Measurements from ENCODE around the gene ZCCHC24.

ZCCHC24 gene

DNA sequence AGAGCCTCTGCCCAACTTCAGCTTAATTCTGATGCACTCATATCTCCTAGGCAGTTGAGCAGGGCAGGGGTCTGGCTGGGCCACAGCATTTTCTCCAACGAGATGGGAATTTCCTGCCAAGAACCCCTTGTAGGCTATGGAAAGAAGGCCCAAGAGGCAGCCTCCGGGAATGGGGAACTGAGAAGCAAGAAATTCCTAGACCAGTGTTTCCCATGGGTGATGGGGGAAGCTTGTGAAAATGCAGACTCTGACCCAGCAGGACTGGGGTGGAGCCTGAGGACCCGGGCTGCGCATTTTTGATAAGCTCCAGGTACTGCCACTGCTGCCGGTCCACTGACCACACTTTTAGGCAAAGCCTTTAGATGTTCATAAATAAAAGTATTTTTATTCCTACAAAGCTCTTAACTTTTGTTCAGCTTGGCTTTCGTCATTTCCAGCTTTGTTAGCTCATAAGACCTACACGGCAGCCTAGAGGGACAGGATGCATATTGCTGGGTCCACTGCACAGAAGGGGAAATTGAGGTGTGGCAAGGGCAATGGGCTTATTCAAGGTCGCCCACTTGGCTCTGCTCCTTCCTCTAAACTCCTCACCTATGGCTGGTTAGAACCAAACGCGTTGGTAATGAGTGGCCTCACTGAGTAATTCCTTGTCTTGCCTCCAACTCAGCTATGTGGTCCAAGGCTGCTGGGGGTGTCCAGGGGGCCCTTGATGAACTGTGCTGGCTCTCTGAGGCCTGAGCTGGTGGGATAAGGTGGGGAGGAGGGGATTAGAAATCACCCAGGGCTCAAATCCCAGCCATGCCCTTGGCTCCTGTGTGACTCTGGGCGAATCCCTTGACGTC lies 29.5 kb downstream of the ZCCHC24 start:
- Histone ChIP-seq H3K4me3 (ENCODE audit: low read length) (no peak overlapping the region), H3K4me1 (ENCODE audit: insufficient read depth, low read length) (no peaks in the 10 kb centered on the region), H3K27me3 (ENCODE audit: insufficient read depth, low read length) (no peaks in the 10 kb centered on the region), H3K36me3 (ENCODE audit: insufficient read depth, low read length) (no peaks in the 10 kb centered on the region), H2AFZ (ENCODE audit: low read depth, low read length) (no peak overlapping the region), H3K9me3 (ENCODE audit: low read length) (no peaks in the 10 kb centered on the region)

DNA sequence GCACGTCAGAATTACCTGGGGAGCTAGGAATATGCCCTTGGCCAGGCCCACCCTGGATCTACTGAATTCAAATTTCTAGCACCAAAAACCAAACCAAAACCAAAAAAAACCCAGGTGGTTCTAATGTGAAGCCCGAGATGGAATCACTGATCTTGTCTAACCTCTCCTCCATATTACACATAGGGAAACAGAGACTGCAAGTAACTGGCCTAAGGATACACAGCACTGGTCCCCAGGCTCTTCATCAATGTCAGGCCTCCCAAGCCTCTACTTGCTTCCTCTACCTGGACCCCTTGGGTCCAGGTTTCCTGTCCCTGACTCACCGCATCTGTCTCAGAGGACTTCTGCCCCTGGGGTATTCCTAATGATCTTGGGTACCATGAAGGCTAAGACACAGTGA lies 30.7 kb downstream of the ZCCHC24 start:
- H3K4me3 ChIP-seq (ENCODE audit: low read length), result no peak overlapping the region
- no peaks in the 10 kb centered on the region for H3K36me3 ChIP-seq (ENCODE audit: insufficient read depth, low read length)
- H3K9me3 ChIP-seq (ENCODE audit: low read length), result no peaks in the 10 kb centered on the region
- H3K27me3 ChIP-seq (ENCODE audit: insufficient read depth, low read length), result no peaks in the 10 kb centered on the region
- no peak overlapping the region for H2AFZ ChIP-seq (ENCODE audit: low read depth, low read length)
- H3K4me1 ChIP-seq (ENCODE audit: insufficient read depth, low read length), result no peaks in the 10 kb centered on the region

DNA sequence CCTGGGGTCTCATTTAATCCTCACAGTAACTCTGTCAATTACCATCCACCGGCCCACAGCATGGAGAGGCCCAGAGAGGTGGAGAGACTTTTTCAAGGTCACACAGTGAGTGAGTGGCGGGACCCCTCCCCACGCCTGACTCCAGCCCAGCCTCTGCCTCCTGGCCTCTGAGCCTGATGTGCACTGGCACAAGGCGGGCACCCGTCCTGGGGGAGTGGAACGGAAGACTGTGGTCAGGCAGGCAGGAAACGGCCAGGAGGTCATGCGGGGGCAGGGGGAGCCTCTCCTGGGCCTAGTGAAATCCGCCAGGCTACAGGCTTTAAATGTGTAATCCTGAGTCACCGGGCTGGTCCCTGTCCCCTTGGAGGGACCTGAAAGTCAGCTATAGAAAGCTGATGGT lies 32.2 kb downstream of the ZCCHC24 start:
- Histone ChIP-seq H3K36me3 (ENCODE audit: insufficient read depth, low read length) (no peaks in the 10 kb centered on the region), H3K4me3 (ENCODE audit: low read length) (no peak overlapping the region), H2AFZ (ENCODE audit: low read depth, low read length) (no peak overlapping the region), H3K9me3 (ENCODE audit: low read length) (no peaks in the 10 kb centered on the region), H3K4me1 (ENCODE audit: insufficient read depth, low read length) (no peaks in the 10 kb centered on the region), H3K27me3 (ENCODE audit: insufficient read depth, low read length) (no peaks in the 10 kb centered on the region)

DNA sequence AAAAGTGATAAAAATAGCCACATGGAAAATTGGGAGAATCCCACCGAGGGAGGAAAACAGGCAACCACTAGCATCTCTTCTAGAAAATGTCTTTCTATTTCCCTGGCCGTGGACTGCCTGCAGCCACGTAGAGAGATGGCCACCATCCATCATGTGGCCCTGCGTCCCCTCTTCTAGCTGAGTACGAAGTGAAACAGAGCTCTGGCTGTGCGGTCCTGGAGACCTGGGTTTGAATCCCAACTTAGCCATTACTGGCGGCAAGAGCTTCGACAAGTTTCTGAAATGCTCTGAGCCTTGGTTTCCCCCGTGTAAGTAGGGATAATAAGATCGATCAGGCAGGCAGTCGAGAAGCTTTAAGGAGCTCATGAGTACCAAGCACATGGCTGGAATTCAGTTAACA lies 32.9 kb downstream of the ZCCHC24 start:
- Histone ChIP-seq H3K9me3 (ENCODE audit: low read length) (no peaks in the 10 kb centered on the region), H3K27me3 (ENCODE audit: insufficient read depth, low read length) (no peaks in the 10 kb centered on the region), H3K36me3 (ENCODE audit: insufficient read depth, low read length) (no peaks in the 10 kb centered on the region), H3K4me3 (ENCODE audit: low read length) (no peak overlapping the region), H3K4me1 (ENCODE audit: insufficient read depth, low read length) (no peaks in the 10 kb centered on the region), H2AFZ (ENCODE audit: low read depth, low read length) (no peak overlapping the region)

DNA sequence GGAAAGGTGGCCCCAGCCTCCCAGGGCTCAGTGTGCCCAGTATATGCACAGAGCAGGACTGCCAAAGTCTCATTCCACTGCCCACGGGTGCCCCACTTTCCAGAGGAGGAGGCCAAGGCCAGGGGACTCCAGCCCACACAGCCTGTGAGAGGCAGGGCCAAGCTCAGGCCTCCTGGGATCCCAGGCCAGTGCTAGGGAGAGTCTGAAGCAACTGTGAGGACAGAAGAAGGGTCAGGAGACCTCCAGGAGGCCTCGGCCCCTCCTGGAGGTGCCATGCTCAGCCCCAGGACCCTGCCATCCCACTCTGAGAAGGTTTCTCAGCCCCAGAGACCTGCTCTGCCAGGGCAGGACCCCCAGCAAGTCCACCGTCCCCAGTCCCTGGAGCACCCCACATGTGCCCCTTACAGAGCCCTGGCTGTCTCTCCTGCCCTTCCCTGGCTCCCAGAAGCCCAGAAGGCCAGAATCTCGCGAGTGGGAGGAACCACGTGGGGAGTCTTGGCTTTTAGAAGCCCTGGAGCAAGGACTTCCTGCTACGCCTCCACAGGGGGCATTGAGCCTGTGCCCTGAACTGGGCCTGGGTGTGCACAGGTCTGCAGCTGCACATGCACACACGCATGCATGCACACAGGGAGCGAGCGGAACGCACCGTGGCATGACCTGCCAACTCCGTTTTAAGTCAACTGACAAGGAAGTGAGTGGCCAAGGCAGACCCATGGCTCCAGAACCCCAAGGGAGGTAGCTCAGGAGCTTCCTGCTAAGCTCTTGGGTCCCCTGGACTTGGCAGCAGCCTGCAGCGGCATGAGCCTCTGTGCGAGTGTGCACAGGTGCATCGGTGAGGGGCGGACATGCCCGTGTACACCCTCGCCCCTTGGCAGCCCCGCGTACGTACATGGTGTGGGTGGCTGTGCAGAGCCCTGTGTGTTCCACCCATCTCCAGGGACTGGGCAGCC lies 33.6 kb downstream of the ZCCHC24 start:
- Histone ChIP-seq H3K9me3 (ENCODE audit: low read length) (no peaks in the 10 kb centered on the region), H3K4me3 (ENCODE audit: low read length) (no peak overlapping the region), H2AFZ (ENCODE audit: low read depth, low read length) (no peak overlapping the region), H3K27me3 (ENCODE audit: insufficient read depth, low read length) (no peaks in the 10 kb centered on the region), H3K4me1 (ENCODE audit: insufficient read depth, low read length) (no peaks in the 10 kb centered on the region), H3K36me3 (ENCODE audit: insufficient read depth, low read length) (no peaks in the 10 kb centered on the region)

DNA sequence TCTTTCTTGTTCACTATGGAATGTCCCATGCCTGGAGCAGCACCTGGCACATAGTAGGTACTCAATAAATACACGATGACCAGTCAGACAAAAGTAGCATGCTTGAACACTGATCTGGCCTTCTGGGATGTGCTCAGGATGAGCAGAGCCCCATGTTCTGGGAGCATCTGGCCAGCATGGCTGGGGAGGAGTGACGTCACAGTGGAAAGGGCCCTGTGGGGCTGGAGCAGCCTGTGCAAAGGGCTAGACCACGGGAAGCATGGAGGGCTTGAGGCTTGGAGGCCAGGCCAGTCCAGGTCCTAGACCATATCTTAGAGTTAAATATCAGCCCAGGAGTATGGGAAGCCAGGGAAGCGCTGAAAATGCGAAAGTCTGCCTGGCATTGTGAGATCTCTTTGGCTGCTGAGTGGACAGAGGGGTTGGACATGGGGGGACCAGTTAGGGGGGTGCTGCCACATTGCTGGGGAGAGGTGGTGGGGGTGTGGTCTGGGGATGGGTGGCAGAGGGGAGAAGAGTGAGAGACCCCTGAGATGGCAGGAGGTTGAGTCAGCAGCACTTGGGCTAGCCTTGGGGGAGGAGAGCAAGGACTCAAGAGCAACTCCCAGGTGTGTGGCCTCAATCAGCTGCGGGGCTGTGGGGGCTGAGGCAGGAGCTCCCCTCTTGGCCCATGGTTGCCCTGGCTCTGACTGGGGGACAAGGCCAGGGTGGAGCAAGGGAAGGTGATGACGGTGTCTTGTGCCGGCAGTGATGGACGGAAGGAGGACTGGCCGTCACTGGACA lies 34.9 kb downstream of the ZCCHC24 start:
- no peaks in the 10 kb centered on the region for H3K27me3 ChIP-seq (ENCODE audit: insufficient read depth, low read length)
- H2AFZ ChIP-seq (ENCODE audit: low read depth, low read length), result no peak overlapping the region
- H3K4me1 ChIP-seq (ENCODE audit: insufficient read depth, low read length), result peaks cover 2% of the 10 kb centered on the region
- H3K9me3 ChIP-seq (ENCODE audit: low read length), result no peaks in the 10 kb centered on the region
- no peak overlapping the region for H3K4me3 ChIP-seq (ENCODE audit: low read length)
- H3K36me3 ChIP-seq (ENCODE audit: insufficient read depth, low read length), result no peaks in the 10 kb centered on the region

DNA sequence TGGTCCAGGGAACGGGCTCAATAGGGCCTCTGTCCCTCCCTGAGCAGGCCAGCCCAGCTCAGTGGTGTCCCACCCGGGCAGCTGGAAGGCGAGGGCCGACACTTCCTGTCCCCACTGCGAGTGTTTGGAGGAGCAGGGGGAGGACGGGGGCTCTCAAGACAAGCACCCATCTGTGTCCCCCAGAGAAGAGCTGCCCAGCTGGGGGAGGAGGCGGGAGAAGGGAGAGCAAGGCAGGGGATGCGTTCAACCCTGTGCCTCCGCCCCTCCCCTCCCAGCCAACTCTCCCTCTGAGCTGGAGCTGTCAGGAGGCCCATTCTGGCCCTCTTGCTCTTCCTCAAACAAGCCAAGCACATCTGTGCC lies 35.7 kb downstream of the ZCCHC24 start:
- Histone ChIP-seq H3K36me3 (ENCODE audit: insufficient read depth, low read length) (no peaks in the 10 kb centered on the region), H3K9me3 (ENCODE audit: low read length) (no peaks in the 10 kb centered on the region), H3K4me3 (ENCODE audit: low read length) (no peak overlapping the region), H3K4me1 (ENCODE audit: insufficient read depth, low read length) (peaks cover 7% of the 10 kb centered on the region), H3K27me3 (ENCODE audit: insufficient read depth, low read length) (no peaks in the 10 kb centered on the region), H2AFZ (ENCODE audit: low read depth, low read length) (no peak overlapping the region)

DNA sequence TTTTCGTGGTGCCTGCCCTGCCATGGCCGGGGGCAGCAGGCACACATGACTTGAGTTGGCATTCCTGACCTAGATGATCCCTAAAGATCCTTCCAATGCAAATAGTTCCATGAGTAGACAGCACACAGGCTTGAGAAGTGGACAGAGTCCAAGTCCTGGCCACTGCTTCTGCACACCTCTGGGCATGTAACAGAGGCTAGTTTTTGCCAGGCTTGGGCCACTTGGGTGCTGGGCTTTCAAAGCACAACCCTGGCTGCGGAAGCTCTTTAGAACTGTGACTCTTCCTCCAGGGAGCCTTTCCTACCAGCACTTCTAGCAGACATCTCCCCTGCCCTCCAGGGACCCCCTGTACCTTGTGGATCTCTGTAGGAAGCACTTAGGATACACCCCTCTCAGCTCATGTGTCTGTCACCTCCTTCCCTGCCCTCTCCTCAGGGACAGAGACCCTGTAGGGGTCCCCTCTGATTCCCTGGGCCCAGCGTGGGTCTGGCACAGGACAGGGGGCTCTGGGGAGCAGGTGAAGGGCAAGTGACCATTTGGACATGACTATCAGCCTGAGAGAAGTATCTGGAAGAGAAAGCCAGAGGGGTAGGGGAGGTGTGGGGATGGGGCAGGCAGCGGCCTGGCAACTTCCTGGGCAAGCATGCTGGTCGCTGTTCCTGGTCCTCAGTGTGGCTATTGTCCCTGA lies 36.2 kb downstream of the ZCCHC24 start:
- no peaks in the 10 kb centered on the region for H3K9me3 ChIP-seq (ENCODE audit: low read length)
- H3K4me1 ChIP-seq (ENCODE audit: insufficient read depth, low read length), result peaks cover 12% of the 10 kb centered on the region
- no peaks in the 10 kb centered on the region for H3K27me3 ChIP-seq (ENCODE audit: insufficient read depth, low read length)
- no peak overlapping the region for H3K4me3 ChIP-seq (ENCODE audit: low read length)
- no peaks in the 10 kb centered on the region for H3K36me3 ChIP-seq (ENCODE audit: insufficient read depth, low read length)
- H2AFZ ChIP-seq (ENCODE audit: low read depth, low read length), result no peak overlapping the region

DNA sequence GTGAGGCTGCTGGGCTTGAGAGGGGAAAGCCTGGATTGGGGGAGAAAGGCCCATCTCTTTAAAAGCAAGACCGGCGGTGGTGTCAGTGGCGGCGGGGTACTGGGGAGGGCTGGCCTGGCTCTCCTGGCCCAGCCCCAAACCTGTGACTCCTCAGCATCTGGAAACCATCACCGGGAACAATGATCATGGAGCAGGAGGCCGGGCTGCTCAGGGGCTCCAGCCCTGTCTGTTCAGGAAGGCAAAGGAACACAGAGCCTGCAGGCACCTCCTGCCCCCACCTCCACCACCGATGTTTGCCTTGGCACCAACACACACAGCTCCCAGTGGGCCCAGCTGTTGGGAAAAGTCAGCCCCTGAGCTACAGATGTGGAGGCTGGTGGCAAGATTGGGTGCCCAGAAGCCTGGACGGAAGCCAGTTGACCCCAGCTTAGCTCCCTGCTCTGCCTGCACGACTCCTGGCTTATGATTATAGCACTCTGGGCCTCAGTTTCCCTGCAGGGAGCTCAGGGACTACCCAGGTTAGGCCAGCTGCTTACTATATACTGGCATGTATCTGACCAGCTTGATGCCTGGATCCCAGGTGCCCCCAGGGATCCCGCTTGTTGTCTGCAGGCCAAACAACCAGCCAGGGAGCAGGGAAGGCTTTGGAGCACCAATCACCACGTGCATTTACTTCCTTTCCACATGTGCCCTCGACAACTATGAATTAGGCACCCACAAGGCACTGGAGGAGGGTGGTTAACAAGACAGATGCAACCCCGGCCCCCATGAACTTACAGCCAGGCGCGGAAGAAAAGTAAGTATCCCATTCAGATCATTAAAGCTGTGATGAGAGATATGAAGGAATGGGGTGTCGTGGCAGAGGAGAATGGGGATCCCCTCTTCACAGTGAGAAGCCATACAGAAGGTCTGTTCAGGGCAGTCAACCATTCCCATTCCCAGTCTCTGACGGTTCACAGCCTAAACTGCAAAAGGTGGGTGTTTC lies 37.3 kb downstream of the ZCCHC24 start:
- Histone ChIP-seq H3K27me3 (ENCODE audit: insufficient read depth, low read length) (no peaks in the 10 kb centered on the region), H3K36me3 (ENCODE audit: insufficient read depth, low read length) (no peaks in the 10 kb centered on the region), H3K4me1 (ENCODE audit: insufficient read depth, low read length) (peaks cover 20% of the 10 kb centered on the region), H3K9me3 (ENCODE audit: low read length) (no peaks in the 10 kb centered on the region), H2AFZ (ENCODE audit: low read depth, low read length) (no peak overlapping the region), H3K4me3 (ENCODE audit: low read length) (no peak overlapping the region)

DNA sequence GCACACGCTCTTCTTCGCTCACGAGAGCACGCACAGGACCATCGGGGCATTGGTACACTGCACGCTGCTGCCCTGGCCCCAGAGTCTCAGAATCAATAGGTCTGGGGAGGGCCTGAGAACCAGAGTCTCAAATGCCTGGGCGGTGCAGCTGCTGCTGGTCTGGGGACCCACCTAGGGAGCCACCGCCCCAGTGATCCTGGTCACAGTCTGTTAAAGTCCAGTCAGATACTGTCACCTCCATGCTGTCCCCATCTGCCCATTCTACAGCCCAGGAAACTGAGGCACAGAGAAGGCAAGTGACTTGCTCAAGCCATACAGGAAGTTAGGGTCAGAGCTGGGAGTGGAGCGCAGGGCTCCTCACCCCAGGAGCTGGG lies 38.0 kb downstream of the ZCCHC24 start:
- no peaks in the 10 kb centered on the region for H3K36me3 ChIP-seq (ENCODE audit: insufficient read depth, low read length)
- no peaks in the 10 kb centered on the region for H3K9me3 ChIP-seq (ENCODE audit: low read length)
- no peaks in the 10 kb centered on the region for H3K27me3 ChIP-seq (ENCODE audit: insufficient read depth, low read length)
- H3K4me1 ChIP-seq (ENCODE audit: insufficient read depth, low read length), result peaks cover 20% of the 10 kb centered on the region
- no peak overlapping the region for H2AFZ ChIP-seq (ENCODE audit: low read depth, low read length)
- H3K4me3 ChIP-seq (ENCODE audit: low read length), result no peak overlapping the region

DNA sequence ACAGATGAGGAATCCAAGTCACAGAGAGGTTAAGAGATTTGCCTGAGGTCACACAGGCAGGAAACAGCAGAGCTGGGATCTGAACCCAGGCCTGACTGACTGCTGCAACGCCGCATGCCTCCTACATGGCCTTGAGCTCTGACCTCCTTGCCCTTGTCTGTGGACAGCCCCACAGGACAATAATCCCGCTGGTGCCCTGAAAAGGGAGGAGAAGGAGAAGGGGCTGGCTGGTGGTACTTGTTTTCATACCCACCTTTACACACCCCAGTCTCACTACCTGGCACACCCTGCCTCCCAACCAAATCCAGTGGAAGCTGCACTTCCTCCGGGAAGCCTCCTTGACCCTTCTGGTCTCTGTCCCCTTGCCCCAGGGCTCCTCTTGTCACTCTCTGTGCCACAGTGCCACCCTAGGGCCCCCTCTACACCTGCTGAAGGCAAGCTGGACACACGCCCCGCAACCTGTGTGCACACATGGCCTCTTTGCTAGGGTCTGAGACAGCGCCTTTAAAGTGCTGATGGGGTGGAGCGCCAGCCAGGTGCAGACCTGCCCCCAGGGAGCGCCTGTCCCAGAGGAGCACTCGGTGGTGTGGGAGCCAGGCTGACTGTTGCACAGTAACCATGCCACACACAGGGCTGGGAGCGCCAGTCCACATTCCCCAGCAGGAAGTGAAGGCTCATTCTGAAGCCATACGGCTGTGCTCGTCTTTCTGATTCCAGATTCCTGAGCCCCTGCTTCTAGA lies 38.6 kb downstream of the ZCCHC24 start:
- Histone ChIP-seq H2AFZ (ENCODE audit: low read depth, low read length) (no peak overlapping the region), H3K27me3 (ENCODE audit: insufficient read depth, low read length) (no peaks in the 10 kb centered on the region), H3K9me3 (ENCODE audit: low read length) (no peaks in the 10 kb centered on the region), H3K4me3 (ENCODE audit: low read length) (no peak overlapping the region), H3K4me1 (ENCODE audit: insufficient read depth, low read length) (peaks cover 20% of the 10 kb centered on the region), H3K36me3 (ENCODE audit: insufficient read depth, low read length) (no peaks in the 10 kb centered on the region)

Measured in neuron (in vitro differentiated cells).